ENCODE data around the gene MAP3K6.
"Not testable (repeated sequence)": the region's sequence is repeated elsewhere in the genome, so short reads cannot be mapped to it uniquely, and the experiment has no call there.

MAP3K6 gene

GRCh38 chr1:27366411-27367159 lies at the start of gene MAP3K6:
Gene MAP3K6, minus strand, starts transcription at chr1:27366961. Its CDS starts 364 bp downstream, at chr1:27366597.
- peak; percentile 4 for FAIRE-seq

GRCh38 chr1:27414091-27414490 lies 47.3 kb upstream of the MAP3K6 start:
- no peak for DNase-seq (ENCODE audit: insufficient read length, low spot score)
- FAIRE-seq = no peak

More at GRCh38 chr1:27366411-27367159, at the start of gene MAP3K6:
- peak; percentile 54 for DNase-seq (ENCODE audit: insufficient read length, low spot score)

DNA sequence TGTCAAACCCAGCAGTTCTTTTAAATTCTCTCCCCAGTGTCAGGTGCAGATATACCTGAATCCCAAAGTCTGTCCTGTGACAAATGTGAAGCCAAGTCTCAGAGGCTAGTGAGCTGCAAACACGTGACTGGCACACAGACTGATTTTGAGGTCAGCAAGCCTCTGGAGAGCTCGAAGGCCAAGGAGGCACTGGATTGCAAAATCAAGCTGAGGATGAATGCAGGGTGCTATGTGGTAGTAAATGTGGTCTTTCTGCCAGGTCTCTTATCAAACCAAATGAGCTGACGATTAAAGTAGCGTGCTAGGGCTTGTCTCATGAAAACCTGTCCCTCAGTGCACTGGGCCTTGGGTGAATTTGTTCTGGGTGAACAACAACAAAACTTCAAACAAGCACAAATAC lies 46.2 kb upstream of the MAP3K6 start:
- no peak for DNase-seq (ENCODE audit: insufficient read length, low spot score)
- FAIRE-seq = no peak

GRCh38 chr1:27412502-27412901 lies 45.7 kb upstream of the MAP3K6 start:
- FAIRE-seq (no peak), DNase-seq (ENCODE audit: insufficient read length, low spot score) (no peak)

DNA sequence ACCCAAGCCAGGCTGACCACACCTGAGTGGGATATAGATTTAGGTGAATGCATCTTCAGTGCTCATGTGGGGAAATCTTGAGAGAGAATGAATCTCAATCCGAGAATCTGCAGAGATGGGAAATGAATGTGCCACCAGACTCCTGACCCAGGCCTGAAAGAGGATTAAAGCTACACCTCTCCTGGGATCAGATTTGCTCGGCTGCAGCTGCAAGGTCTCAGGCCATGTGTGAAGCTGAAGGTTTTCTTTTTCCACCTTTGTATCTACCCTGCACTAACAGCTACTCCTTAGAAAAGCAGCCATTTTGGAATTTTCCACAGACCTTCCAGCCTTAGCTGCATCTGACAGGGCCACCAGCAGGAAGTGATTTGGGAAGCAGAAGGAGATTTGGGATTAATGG lies 43.9 kb upstream of the MAP3K6 start:
- FAIRE-seq = no peak

GRCh38 chr1:27409669-27410068 lies 42.9 kb upstream of the MAP3K6 start:
- FAIRE-seq (no peak), DNase-seq (ENCODE audit: insufficient read length, low spot score) (no peak)

More for the DNA sequence above, 43.9 kb upstream of the MAP3K6 start:
- no peak for DNase-seq (ENCODE audit: insufficient read length, low spot score)

- DNase-seq (ENCODE audit: insufficient read length, low spot score) = no peak
Observed at GRCh38 chr1:27408151-27408550, 41.4 kb upstream of the MAP3K6 start.

GRCh38 chr1:27406791-27407190 lies 40.0 kb upstream of the MAP3K6 start:
- not testable (repeated sequence) for DNase-seq (ENCODE audit: insufficient read length, low spot score); FAIRE-seq

More at GRCh38 chr1:27408151-27408550, 41.4 kb upstream of the MAP3K6 start:
- no peak for FAIRE-seq

DNA sequence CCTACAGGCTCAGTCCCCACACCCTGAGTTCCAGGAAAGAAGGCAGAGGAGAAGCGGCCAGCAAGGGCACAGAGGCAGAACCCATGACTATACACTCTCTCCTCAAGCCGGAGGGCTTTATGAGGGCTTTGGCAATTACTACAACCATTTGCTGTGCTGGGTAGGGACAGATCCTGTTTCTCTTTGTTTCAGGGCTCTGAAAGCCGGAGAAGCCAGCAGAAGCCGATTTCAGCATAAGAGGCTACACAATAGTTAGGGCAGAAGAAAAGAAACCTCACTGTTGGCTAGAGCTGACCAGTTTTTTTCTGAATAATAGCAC lies 39.6 kb upstream of the MAP3K6 start:
- DNase-seq (ENCODE audit: insufficient read length, low spot score) (no peak), FAIRE-seq (no peak)

DNA sequence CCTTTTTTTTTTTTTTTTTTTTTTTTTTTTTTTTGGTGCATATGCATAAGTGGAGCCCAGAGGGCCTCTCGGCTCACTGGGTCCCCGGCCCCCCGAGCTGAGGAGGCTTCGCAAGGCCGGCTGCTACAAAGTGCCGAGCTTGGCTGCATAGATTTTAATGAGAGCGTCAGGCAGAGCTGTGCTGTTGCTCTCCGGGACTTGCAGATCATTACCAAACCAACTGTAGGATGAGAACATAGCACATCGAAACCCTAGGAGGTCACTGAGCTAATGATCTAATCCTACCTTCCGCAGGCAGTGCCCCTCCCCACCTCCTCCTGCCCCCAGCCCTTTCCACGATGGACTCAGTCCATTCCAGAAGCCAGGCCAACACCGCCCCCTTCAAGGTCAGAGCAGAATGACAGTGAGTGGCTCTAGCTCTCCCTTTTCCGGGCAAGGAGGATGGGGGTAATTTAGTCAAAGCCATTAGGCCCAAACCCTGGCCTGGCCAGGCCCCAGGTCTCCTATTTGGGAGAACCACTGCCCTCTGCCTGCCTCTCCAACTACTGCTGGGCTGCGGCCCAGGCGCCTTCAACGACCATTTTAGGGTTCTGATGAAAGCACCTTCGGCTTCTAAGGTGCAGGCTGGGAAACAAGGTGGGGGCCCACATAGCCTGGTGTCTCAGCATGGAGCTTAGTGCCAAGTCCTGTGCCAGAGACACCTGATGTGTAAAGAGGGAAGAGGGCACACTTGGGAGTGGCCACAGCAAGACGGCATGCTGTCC lies 39.0 kb upstream of the MAP3K6 start:
- FAIRE-seq; DNase-seq (ENCODE audit: insufficient read length, low spot score): not testable (repeated sequence)

- FAIRE-seq (no peak), DNase-seq (ENCODE audit: insufficient read length, low spot score) (no peak)
Observed at GRCh38 chr1:27405074-27405473, 38.3 kb upstream of the MAP3K6 start.

GRCh38 chr1:27403931-27404330 lies 37.2 kb upstream of the MAP3K6 start:
- peak; percentile 54 for FAIRE-seq

GRCh38 chr1:27403065-27403726 lies 36.4 kb upstream of the MAP3K6 start:
- no peak for DNase-seq (ENCODE audit: insufficient read length, low spot score)

More at GRCh38 chr1:27403931-27404330, 37.2 kb upstream of the MAP3K6 start:
- DNase-seq (ENCODE audit: insufficient read length, low spot score) = no peak

DNA sequence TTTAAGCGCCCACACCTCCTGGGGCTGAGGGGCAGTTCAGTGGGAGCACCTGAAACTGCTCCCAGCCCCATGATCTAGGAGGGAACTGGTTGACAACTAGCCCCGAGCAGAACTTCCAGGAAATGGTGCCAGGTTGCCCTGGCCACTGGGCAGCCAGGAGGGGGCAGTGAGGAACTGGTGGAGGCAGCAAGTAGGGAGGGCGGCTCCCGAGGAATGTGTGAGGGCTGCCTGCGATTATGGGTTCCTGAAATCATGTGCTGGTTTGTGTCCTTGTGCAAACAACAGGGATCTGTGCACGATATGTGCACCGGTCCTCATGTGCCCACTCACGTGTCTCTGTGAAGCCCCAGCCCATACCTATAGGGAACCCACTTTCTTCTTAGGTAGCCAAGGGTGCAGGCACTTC lies 35.6 kb upstream of the MAP3K6 start:
- DNase-seq (ENCODE audit: insufficient read length, low spot score) = no peak
- peak; percentile 53 for FAIRE-seq

More at GRCh38 chr1:27403065-27403726, 36.4 kb upstream of the MAP3K6 start:
- FAIRE-seq = peak; percentile 79

GRCh38 chr1:27400963-27401341 lies 34.2 kb upstream of the MAP3K6 start:
- DNase-seq (ENCODE audit: insufficient read length, low spot score) (no peak), FAIRE-seq (no peak)

GRCh38 chr1:27400082-27400962 lies 33.6 kb upstream of the MAP3K6 start:
- DNase-seq (ENCODE audit: insufficient read length, low spot score) (no peak), FAIRE-seq (no peak)

DNA sequence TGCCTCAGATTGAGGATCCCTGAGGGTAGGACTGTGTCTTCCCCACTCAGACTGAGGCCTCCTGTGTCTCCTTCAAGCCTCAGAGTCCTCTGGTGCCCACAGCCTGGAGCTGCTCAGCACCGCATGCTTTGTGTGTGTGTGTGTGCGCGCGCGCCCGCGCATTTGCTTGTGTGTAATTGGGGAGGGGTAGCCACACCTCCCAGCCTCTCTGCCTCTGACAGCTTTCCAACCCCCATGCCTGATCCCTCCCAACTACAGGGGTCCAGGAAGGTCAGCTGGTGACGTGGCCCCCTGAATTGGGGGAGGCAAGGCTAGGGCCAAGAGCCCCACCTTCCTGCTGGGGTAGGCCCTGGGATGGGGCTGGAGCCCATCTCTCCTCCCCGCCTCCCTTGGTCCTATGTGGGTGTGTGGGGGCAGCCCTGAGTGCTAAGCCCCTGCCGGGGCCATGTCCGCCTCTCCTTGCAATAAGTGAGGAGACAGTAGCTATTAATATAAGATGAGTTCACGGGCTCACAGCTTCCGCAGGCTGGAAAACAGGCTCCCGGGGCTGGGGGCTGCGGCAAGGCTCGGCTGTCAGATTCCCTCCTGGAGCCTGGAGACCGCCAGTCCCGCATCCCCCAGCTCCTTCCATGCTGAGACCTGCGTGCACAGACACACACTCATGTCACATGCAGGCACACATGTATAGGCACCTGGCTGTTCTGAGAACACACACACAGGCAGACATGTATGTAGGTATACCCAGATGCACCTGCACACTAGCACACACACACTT lies 32.7 kb upstream of the MAP3K6 start:
- FAIRE-seq (no peak), DNase-seq (ENCODE audit: insufficient read length, low spot score) (no peak)

DNA sequence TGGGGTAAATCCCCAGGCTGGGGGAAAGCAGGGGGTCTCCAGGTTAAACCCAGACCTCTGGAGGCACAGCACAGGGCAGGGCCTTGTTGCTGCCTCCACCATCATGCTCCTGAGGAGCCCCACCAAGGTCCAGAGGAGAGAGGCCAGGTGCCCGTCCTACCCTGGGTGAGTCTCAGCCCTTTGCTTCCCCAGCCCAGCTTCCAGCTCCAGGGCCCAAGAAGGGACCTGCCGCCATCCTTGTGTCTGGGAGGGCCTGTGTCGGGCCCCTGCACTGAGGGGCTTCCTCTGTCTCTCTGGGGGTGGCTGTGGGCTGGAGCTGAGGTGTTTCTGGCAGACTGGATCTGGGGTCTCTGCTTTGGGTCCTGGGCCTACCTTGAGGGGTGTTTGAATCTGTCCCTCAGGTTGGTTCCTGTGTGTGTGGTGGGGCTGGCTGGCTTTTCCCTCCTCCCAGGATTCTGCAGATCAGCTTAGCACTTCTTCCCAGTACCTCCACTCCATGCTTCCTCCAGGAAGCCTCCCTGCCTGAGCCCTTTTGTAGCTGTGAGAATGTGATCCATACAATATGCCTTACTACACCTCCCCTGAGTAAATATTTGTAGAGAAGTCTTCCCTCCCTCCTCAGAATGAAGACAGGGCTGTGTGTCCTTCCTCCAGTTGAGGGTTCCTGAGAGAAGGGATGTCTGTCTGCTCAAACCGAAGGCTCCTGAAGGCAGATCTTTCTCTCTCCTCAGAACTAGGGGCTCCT lies 31.8 kb upstream of the MAP3K6 start:
- FAIRE-seq = no peak

DNA sequence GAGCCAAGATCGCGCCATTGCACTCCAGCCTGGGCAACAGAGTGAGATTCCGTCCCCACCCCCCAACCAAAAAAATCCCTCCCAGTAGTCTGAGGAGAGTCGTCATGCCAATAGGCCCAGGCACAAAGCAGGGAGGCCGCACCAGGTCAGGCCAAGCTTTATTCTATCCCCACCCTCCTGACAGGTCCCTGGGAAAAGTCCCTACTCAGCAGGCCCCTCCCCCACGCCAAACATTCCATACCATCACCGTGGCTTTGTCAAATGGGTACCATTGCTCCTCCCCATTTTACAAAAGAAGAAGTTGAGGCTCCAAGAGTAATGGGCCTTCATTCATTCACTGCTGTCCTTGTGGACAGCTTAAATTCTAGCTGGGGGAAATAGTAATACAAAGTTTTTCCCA lies 31.0 kb upstream of the MAP3K6 start:
- DNase-seq (ENCODE audit: insufficient read length, low spot score) (no peak), FAIRE-seq (no peak)

More for the DNA sequence above, 31.8 kb upstream of the MAP3K6 start:
- no peak for DNase-seq (ENCODE audit: insufficient read length, low spot score)
